SK-N-MC (cell line): ENCODE measurements around the gene HPRT1.
"Not testable (repeated sequence)": the region's sequence is repeated elsewhere in the genome, so short reads cannot be mapped to it uniquely, and the experiment has no call there.

ENCODE experiments used
- DNase-seq: peaks from one replicate; pipeline ENCODE4 v3.0.0-alpha.2; 2011; ENCODE audit warnings: low read depth, low spot score
- H3K27ac ChIP-seq: fragments of 200-600 bp; sonication (generic); 2 replicates; pipeline ENCODE4 v1.5.1; 2016; ENCODE audit warnings: mixed run types
- H3K36me3 ChIP-seq: fragments of 200-600 bp; sonication (generic); 2 replicates; pipeline ENCODE4 v1.6.1; 2017; ENCODE audit warnings: antibody characterized with exemption, low read length, mixed read lengths; ENCODE audit not compliant: insufficient read depth
- H3K4me3 ChIP-seq: fragments of 200-600 bp; sonication (generic); 2 replicates; pipeline ENCODE4 v1.5.1; 2016
- H3K9ac ChIP-seq: fragments of 200-600 bp; sonication (generic); 2 replicates; pipeline ENCODE4 v1.8.0; 2017; ENCODE audit warnings: mixed run types, mixed read lengths; ENCODE audit not compliant: insufficient read length
- H3K9me3 ChIP-seq: fragments of 200-600 bp; sonication (generic); 2 replicates; pipeline ENCODE4 v1.6.1; 2017; ENCODE audit warnings: low read depth, mild to moderate bottlenecking, antibody characterized with exemption, low read length, moderate library complexity, mixed read lengths
- EZH2 ChIP-seq: fragments of 200-600 bp; sonication (generic); IDR thresholded peaks from one replicate; pipeline ENCODE4 v1.6.1; 2017; ENCODE audit warnings: antibody characterized with exemption
- FOXP2 ChIP-seq: optimal IDR thresholded peaks from 2 replicates; pipeline ENCODE3; 2011; ENCODE audit warnings: mild to moderate bottlenecking, moderate library complexity; ENCODE audit not compliant: insufficient read depth; ENCODE audit errors: extremely low read length, control extremely low read depth
- POLR2AphosphoS5 ChIP-seq: IDR thresholded peaks from 2 replicates; pipeline ENCODE4 v1.6.1; 2012; ENCODE audit warnings: mild to moderate bottlenecking, low read depth, low read length, borderline replicate concordance

HPRT1 gene

GRCh38 chrX:134462927-134463326 lies 3.0 kb downstream of the HPRT1 start:
- TF ChIP-seq EZH2 (no peak), FOXP2 (no peak), POLR2AphosphoS5 (no peak)
- Histone ChIP-seq H3K9me3 (no peaks in the 10 kb centered on the region), H3K27ac (no peak overlapping the region), H3K4me3 (no peak overlapping the region), H3K9ac (no peak overlapping the region), H3K36me3 (no peaks in the 10 kb centered on the region)
- DNase-seq, result no peak

DNA sequence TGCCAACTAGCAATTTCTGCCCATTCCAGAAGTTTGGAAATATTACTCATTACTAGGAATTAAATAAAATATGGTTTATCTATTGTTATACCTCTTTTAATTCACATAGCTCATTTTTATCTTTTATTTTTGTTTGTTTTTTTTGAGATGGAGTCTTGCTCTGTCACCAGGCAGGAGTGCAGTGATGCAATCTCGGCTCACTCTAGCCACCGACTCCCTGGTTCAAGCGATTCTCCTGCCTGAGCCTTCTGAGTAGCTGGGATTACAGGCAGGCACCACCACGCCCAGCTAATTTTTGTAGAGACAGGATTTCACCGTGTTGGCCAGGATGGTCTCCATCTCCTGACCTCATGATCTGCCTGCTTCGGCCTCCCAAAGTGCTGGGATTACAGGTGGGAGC lies 4.5 kb downstream of the HPRT1 start:
- H3K4me3 ChIP-seq, H3K9ac ChIP-seq, H3K9me3 ChIP-seq, H3K36me3 ChIP-seq, DNase-seq, H3K27ac ChIP-seq: not testable (repeated sequence)

DNA sequence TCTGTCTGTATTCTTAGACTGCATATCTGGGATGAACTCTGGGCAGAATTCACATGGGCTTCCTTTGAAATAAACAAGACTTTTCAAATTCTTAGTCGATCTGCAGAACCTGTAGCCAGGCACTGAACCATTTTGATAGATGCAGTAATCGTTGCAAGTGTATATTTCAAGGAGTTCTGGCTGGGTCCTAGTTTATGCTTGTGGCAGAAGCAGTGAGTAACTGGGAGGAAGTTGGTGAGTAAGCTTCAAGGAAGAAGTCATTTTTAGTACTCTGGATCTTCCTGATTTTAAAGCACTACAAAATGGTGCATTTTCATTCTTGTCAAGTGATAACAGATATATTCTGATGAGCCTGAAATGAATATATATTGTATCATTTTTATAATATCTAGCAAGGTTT lies 9.5 kb downstream of the HPRT1 start:
- H3K36me3 ChIP-seq, result no peaks in the 10 kb centered on the region; the same call in 1 of the 2 replicates
- TF ChIP-seq FOXP2 (no peak), POLR2AphosphoS5 (no peak), EZH2 (no peak)
- H3K9ac ChIP-seq, result no peak overlapping the region

GRCh38 chrX:134470013-134470412 lies 10.0 kb downstream of the HPRT1 start:
- H3K36me3 ChIP-seq, result no peaks in the 10 kb centered on the region; the same call in none of the 2 replicates
- DNase-seq, result no peak
- H3K4me3 ChIP-seq, result no peak overlapping the region
- H3K27ac ChIP-seq, result no peak overlapping the region
- H3K9me3 ChIP-seq, result no peaks in the 10 kb centered on the region
- H3K9ac ChIP-seq, result no peak overlapping the region
- TF ChIP-seq FOXP2 (no peak), EZH2 (no peak), POLR2AphosphoS5 (no peak)

More for the DNA sequence above, 9.5 kb downstream of the HPRT1 start:
- Histone ChIP-seq H3K9me3 (no peaks in the 10 kb centered on the region), H3K27ac (no peak overlapping the region), H3K4me3 (no peak overlapping the region)
- no peak for DNase-seq

DNA sequence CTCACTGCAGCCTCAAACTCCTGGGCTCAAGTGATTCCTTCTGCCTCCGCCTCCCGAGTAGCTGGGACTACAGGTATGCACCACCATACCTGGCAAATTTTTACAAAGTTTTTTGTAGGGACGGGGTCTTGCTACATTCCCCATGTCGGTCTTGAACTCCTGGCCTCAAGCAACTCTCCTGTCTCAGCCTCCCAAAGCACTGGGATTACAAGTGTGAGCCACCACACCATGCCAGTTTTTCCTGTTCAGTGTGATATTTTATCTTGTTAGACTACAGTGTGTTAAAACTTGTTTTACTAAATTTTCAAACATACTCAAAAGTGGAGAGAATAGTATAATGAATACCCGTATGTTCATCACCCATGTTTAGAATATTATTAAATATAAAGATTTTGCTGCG lies 12.1 kb downstream of the HPRT1 start:
- H3K4me3 ChIP-seq, result no peak overlapping the region
- no peak overlapping the region for H3K27ac ChIP-seq
- H3K9me3 ChIP-seq, result no peaks in the 10 kb centered on the region
- H3K9ac ChIP-seq, result no peak overlapping the region
- no peak for DNase-seq
- H3K36me3 ChIP-seq, result peaks cover 15% of the 10 kb centered on the region
- TF ChIP-seq EZH2, result no peak
- no peak for TF ChIP-seq POLR2AphosphoS5
- no peak for TF ChIP-seq FOXP2

DNA sequence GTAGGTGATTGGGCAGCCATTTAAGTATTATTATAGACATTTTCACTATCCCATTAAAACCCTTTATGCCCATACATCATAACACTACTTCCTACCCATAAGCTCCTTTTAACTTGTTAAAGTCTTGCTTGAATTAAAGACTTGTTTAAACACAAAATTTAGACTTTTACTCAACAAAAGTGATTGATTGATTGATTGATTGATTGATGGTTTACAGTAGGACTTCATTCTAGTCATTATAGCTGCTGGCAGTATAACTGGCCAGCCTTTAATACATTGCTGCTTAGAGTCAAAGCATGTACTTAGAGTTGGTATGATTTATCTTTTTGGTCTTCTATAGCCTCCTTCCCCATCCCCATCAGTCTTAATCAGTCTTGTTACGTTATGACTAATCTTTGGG lies 16.3 kb downstream of the HPRT1 start:
- H3K4me3 ChIP-seq, result no peak overlapping the region
- TF ChIP-seq EZH2 (no peak), POLR2AphosphoS5 (no peak), FOXP2 (no peak)
- H3K9ac ChIP-seq, result no peak overlapping the region
- peaks cover 15% of the 10 kb centered on the region for H3K36me3 ChIP-seq
- no peak for DNase-seq
- H3K9me3 ChIP-seq, result no peaks in the 10 kb centered on the region
- H3K27ac ChIP-seq, result no peak overlapping the region

- H3K9me3 ChIP-seq, result no peaks in the 10 kb centered on the region
- no peak overlapping the region for H3K9ac ChIP-seq
- DNase-seq, result no peak
- no peak overlapping the region for H3K4me3 ChIP-seq
- H3K27ac ChIP-seq, result no peak overlapping the region
- H3K36me3 ChIP-seq, result peaks cover 15% of the 10 kb centered on the region
- TF ChIP-seq FOXP2 (no peak), EZH2 (no peak), POLR2AphosphoS5 (no peak)
Measured at GRCh38 chrX:134478374-134478773, 18.4 kb downstream of the HPRT1 start.

- H3K9me3 ChIP-seq, result no peaks in the 10 kb centered on the region
- no peak overlapping the region for H3K9ac ChIP-seq
- no peak for DNase-seq
- peaks cover 15% of the 10 kb centered on the region for H3K36me3 ChIP-seq
- H3K4me3 ChIP-seq, result no peak overlapping the region
- TF ChIP-seq POLR2AphosphoS5, result no peak
- TF ChIP-seq FOXP2, result no peak
- TF ChIP-seq EZH2, result no peak
- no peak overlapping the region for H3K27ac ChIP-seq
Measured at GRCh38 chrX:134480061-134480460, 20.1 kb downstream of the HPRT1 start.

GRCh38 chrX:134481339-134481738 lies 21.4 kb downstream of the HPRT1 start:
- Histone ChIP-seq H3K9me3 (no peaks in the 10 kb centered on the region), H3K36me3 (peaks cover 2% of the 10 kb centered on the region; the same call in 1 of the 2 replicates), H3K27ac (no peak overlapping the region), H3K4me3 (no peak overlapping the region), H3K9ac (no peak overlapping the region)
- no peak for DNase-seq
- TF ChIP-seq EZH2, result no peak
- TF ChIP-seq FOXP2, result no peak
- no peak for TF ChIP-seq POLR2AphosphoS5
